ENCODE results near the gene HBA2. TPM values are rescaled to one million over a fixed set of nuclear protein-coding genes. Genes with fewer than 3 reads are reported as not detected.

The HBA2 gene
- total RNA-seq, 1 experiment from 2014 or later, result not detected

DNA sequence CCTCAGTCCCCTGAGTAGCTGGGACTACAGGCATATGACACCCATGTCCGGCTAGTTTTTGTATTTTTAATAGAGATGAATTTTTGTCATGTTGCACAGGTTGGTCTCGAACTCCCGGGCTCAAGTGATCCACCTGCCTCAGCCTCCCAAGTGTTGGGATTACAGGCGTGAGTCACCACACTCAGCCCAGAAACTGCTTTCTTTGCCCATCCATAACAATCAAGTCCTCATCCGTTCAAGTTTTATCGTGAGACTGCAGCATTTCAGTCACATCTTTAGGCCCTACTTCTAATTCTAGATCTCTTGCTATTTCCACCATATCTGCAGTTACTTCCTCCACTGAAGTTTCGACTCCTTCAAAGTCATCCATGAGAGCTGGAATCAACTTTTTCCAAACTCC lies 40.6 kb upstream of the HBA2 start:
- DNase-seq (ENCODE audit: low read depth, low spot score) (no peak), ATAC-seq (no peak)
- Histone ChIP-seq H3K9me3 (ENCODE audit: control insufficient read depth, insufficient read depth, low read depth, low read length) (no peaks in the 10 kb centered on the region), H3K4me1 (ENCODE audit: control insufficient read depth, insufficient read depth, low read length) (peaks cover 7% of the 10 kb centered on the region; the same call in 1 of the 2 replicates), H3K36me3 (ENCODE audit: control insufficient read depth, insufficient read depth, low read length) (no peaks in the 10 kb centered on the region; the same call in 1 of the 2 replicates), H3K27me3 (ENCODE audit: control insufficient read depth, insufficient read depth, low read length) (no peaks in the 10 kb centered on the region), H3K27ac (ENCODE audit: low read length) (no peak overlapping the region), H3K4me3 (ENCODE audit: low read depth in 2 of 2, low read length in 2 of 2) (no peak overlapping the region)
- ChIA-PET CTCF (no interaction called here), POLR2A (interaction anchor here (0.6 kb wide), 1 partner anchor 52 kb away, joined by 13 read pairs; no protein-coding TSS in a partner anchor)
- no TSS peak for BruUV-seq (replicated peaks)
- in situ Hi-C loops (cut with HindIII; ENCODE audit: low pct_unique_long_range_greater_than_20kb, low sequenced_read_pairs), result no loop called here
- TF ChIP-seq, protein P1, sequence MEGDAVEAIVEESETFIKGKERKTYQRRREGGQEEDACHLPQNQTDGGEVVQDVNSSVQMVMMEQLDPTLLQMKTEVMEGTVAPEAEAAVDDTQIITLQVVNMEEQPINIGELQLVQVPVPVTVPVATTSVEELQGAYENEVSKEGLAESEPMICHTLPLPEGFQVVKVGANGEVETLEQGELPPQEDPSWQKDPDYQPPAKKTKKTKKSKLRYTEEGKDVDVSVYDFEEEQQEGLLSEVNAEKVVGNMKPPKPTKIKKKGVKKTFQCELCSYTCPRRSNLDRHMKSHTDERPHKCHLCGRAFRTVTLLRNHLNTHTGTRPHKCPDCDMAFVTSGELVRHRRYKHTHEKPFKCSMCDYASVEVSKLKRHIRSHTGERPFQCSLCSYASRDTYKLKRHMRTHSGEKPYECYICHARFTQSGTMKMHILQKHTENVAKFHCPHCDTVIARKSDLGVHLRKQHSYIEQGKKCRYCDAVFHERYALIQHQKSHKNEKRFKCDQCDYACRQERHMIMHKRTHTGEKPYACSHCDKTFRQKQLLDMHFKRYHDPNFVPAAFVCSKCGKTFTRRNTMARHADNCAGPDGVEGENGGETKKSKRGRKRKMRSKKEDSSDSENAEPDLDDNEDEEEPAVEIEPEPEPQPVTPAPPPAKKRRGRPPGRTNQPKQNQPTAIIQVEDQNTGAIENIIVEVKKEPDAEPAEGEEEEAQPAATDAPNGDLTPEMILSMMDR (IDR thresholded peaks at IDR 0.05), result no peak
- no peak for TF ChIP-seq POLR2AphosphoS5 (IDR thresholded peaks at IDR 0.05; ENCODE audit: low read depth, low read length)
- TF ChIP-seq TCF7L2 (IDR thresholded peaks at IDR 0.05; ENCODE audit: low read depth, low read length), result no peak
- no peak for TF ChIP-seq REST (IDR thresholded peaks at IDR 0.05; ENCODE audit: insufficient read depth in 1 of 2, low read depth in 2 of 2, low read length in 1 of 2)
- no peak for TF ChIP-seq SIN3A (IDR thresholded peaks at IDR 0.05; ENCODE audit: borderline replicate concordance, insufficient read depth, low read depth, low read length)
- intact Hi-C loops (cut with micrococcal nuclease; ENCODE audit: unreplicated experiment), result no loop called here

DNA sequence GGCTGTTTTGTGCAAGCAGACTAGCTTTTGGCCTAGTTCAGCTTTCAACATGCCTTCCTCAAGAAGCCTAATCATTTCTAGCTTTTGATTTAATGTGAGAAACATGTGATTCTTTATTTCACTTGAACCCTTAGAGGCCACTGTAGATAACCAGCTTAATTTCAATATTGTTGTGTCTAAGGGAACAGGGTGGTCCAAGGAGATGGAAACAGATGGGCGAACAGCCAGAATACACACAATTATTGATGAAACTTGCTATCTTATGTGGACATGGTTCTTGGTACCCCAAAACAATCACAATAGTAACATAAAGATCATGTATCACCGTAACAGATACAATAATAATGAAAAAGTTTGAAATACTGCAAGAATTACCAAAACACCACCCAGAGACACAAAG lies 39.0 kb upstream of the HBA2 start:
- no peaks in the 10 kb centered on the region; the same call in none of the 2 replicates for H3K36me3 ChIP-seq (ENCODE audit: control insufficient read depth, insufficient read depth, low read length)
- no peak overlapping the region for H3K27ac ChIP-seq (ENCODE audit: low read length)
- H3K4me1 ChIP-seq (ENCODE audit: control insufficient read depth, insufficient read depth, low read length), result peaks cover 7% of the 10 kb centered on the region; the same call in 1 of the 2 replicates
- in situ Hi-C loops (cut with HindIII; ENCODE audit: low pct_unique_long_range_greater_than_20kb, low sequenced_read_pairs), result no loop called here
- TF ChIP-seq TCF7L2 (IDR thresholded peaks at IDR 0.05; ENCODE audit: low read depth, low read length) (no peak), REST (IDR thresholded peaks at IDR 0.05; ENCODE audit: insufficient read depth in 1 of 2, low read depth in 2 of 2, low read length in 1 of 2) (no peak), POLR2AphosphoS5 (IDR thresholded peaks at IDR 0.05; ENCODE audit: low read depth, low read length) (no peak), SIN3A (IDR thresholded peaks at IDR 0.05; ENCODE audit: borderline replicate concordance, insufficient read depth, low read depth, low read length) (no peak)
- TF ChIP-seq, protein P1 (IDR thresholded peaks at IDR 0.05), result no peak
- BruUV-seq (replicated peaks), result TSS peak; percentile 55
- CTCF ChIA-PET, result interaction anchor here (0.9 to 1.2 kb wide), 2 partner anchors 27 to 228 kb away, joined by 5 to 12 read pairs; no protein-coding TSS in a partner anchor
- no peaks in the 10 kb centered on the region for H3K9me3 ChIP-seq (ENCODE audit: control insufficient read depth, insufficient read depth, low read depth, low read length)
- POLR2A ChIA-PET, result interaction anchor here (0.6 kb wide), 2 partner anchors 100 to 410 kb away, joined by 4 to 11 read pairs; no protein-coding TSS in a partner anchor
- DNase-seq (ENCODE audit: low read depth, low spot score) (no peak), ATAC-seq (no peak)
- intact Hi-C loops (cut with micrococcal nuclease; ENCODE audit: unreplicated experiment), result no loop called here
- H3K4me3 ChIP-seq (ENCODE audit: low read depth in 2 of 2, low read length in 2 of 2), result no peak overlapping the region
- no peaks in the 10 kb centered on the region for H3K27me3 ChIP-seq (ENCODE audit: control insufficient read depth, insufficient read depth, low read length)
